Measurements from ENCODE around the gene SFR1.
A peak's percentile ranks its signal among the peaks of the same experiment; 100 is the strongest.

The SFR1 gene

DNA sequence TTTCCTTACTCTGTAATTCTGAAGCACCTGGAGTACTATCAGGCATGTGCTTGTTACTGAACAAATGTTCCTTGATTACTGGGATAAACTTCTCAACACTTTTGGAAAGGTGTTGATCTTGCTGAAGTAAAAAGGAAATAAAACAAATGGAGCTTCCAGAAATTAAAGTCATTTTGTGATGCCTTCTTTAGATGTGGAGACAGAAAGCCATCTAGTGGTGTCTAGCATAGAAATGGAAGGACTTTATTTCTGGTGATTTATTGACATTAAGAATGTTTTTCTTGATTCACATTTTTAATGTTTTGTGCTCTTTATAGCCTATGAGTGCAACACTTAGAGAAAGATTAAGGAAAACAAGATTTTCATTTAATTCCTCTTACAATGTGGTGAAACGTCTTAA lies 1.4 kb downstream of the SFR1 start:
- H3K4me3 ChIP-seq (ENCODE audit: low read depth, low read length): peak overlapping the region; percentile 90
- TF ChIP-seq POLR2A (IDR thresholded peaks at IDR 0.05; ENCODE audit: extremely low read depth, insufficient read length): no peak
- peak; percentile 33 for TF ChIP-seq CTCF (IDR thresholded peaks at IDR 0.05; ENCODE audit: low read depth, low read length)

DNA sequence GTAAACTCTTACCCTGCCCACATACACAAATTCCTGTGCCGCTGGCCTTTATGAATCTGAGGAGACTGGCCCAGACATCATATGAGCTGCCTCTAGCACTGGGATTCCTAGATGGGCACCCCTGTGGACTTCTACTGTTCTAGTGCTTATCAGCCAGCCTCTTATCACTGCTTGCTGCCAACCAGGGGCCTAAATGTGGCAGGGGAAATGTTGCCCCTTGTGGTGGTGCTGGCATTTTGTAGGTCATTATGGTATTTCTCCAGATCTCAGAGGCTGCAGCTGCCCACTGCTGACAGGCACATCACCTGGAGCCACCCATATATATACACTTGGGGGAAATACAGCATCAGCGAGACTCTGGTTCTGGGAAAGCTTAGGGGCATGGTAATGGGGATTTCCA lies 5.4 kb downstream of the SFR1 start:
- no peak overlapping the region for H3K4me3 ChIP-seq (ENCODE audit: low read depth, low read length)
- peak; percentile 45 for DNase-seq (ENCODE audit: low read depth)
- TF ChIP-seq MAX (IDR thresholded peaks at IDR 0.05; ENCODE audit: low read depth, low read length) (no peak), POLR2A (IDR thresholded peaks at IDR 0.05; ENCODE audit: extremely low read depth, insufficient read length) (no peak), CTCF (IDR thresholded peaks at IDR 0.05; ENCODE audit: low read depth, low read length) (peak; percentile 46), MYC (IDR thresholded peaks at IDR 0.05; ENCODE audit: low read depth, low read length) (no peak)

More for the DNA sequence above, 1.4 kb downstream of the SFR1 start:
- DNase-seq (ENCODE audit: low read depth): peak; percentile 30

GRCh38 chr10:104128214-104128613 lies 6.2 kb downstream of the SFR1 start:
- H3K4me3 ChIP-seq (ENCODE audit: low read depth, low read length): no peak overlapping the region
- TF ChIP-seq MYC (IDR thresholded peaks at IDR 0.05; ENCODE audit: low read depth, low read length): no peak
- TF ChIP-seq CTCF (IDR thresholded peaks at IDR 0.05; ENCODE audit: low read depth, low read length): no peak
- TF ChIP-seq POLR2A (IDR thresholded peaks at IDR 0.05; ENCODE audit: extremely low read depth, insufficient read length): no peak
- no peak for TF ChIP-seq MAX (IDR thresholded peaks at IDR 0.05; ENCODE audit: low read depth, low read length)
- DNase-seq (ENCODE audit: low read depth): no peak

GRCh38 chr10:104130041-104130440 lies 8.1 kb downstream of the SFR1 start:
- no peak overlapping the region for H3K4me3 ChIP-seq (ENCODE audit: low read depth, low read length)
- DNase-seq (ENCODE audit: low read depth): no peak
- TF ChIP-seq MAX (IDR thresholded peaks at IDR 0.05; ENCODE audit: low read depth, low read length) (no peak), CTCF (IDR thresholded peaks at IDR 0.05; ENCODE audit: low read depth, low read length) (no peak)

DNA sequence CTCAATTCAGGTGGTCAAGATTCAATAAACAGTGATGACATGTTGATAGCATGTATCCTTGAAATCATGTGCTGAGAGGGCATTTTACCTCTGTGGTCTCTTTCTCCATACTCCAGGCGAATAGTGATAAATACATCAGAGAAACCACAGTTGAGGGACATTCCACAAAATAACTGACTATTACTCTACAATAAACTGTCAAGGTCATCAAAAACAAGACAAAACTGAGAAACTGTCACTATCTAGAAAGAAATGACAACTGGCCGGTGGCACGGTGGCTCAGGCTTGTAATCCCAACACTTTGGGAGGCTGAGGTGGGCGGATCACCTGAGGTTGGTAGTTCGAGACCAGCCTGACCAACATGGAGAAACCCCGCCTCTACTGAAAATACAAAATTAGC lies 16.2 kb downstream of the SFR1 start:
- TF ChIP-seq POLR2A (IDR thresholded peaks at IDR 0.05; ENCODE audit: extremely low read depth, insufficient read length) (no peak), MYC (IDR thresholded peaks at IDR 0.05; ENCODE audit: low read depth, low read length) (no peak), MAX (IDR thresholded peaks at IDR 0.05; ENCODE audit: low read depth, low read length) (no peak), CTCF (IDR thresholded peaks at IDR 0.05; ENCODE audit: low read depth, low read length) (no peak)
- H3K4me3 ChIP-seq (ENCODE audit: low read depth, low read length): no peak overlapping the region
- no peak for DNase-seq (ENCODE audit: low read depth)

DNA sequence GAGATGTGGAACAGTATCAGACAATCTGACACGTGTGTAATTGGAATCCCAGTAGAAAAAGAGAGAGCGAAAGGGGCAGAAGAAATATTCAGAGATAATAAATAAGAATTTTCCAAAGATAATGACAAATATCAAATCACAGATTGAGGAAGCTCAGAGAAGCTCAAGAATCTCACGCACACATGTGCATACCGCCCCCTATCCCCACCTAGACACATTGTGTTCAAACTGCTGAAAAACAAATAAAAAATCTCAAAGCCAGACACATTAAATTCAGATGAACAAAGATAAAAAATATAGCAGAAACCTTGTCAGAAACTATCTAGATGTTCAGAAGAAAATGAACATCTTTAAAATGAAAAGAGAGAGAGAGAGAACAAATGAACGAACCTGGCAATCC lies 17.2 kb downstream of the SFR1 start:
- TF ChIP-seq MYC (IDR thresholded peaks at IDR 0.05; ENCODE audit: low read depth, low read length) (no peak), POLR2A (IDR thresholded peaks at IDR 0.05; ENCODE audit: extremely low read depth, insufficient read length) (no peak), MAX (IDR thresholded peaks at IDR 0.05; ENCODE audit: low read depth, low read length) (0 out of 2 replicates have a peak, but pooled peaks have one; percentile 34), CTCF (IDR thresholded peaks at IDR 0.05; ENCODE audit: low read depth, low read length) (peak; percentile 69)
- peak; percentile 49 for DNase-seq (ENCODE audit: low read depth)
- no peak overlapping the region for H3K4me3 ChIP-seq (ENCODE audit: low read depth, low read length)
